Peyer's patch (tissue), 4 donors: ENCODE measurements around the gene RBM39. TPM values are rescaled to one million over a fixed set of nuclear protein-coding genes. Genes with fewer than 3 reads are reported as not detected.

Experiments used
- DNase-seq, 3 donors: peaks; one replicate each; pipeline ENCODE4 v3.0.0-alpha.2; 2017 to 2019
- H3K27ac ChIP-seq, 4 donors: fragments of 200-600 bp; sonication (generic); one replicate each; pipeline ENCODE4 v1.5.1; 2016 to 2019
- H3K27me3 ChIP-seq, 2 donors: fragments of 200-600 bp; sonication (generic); one replicate each; pipeline ENCODE4 v1.5.1; 2019
- H3K36me3 ChIP-seq, 3 donors: fragments of 200-600 bp; sonication (generic); one replicate each; pipeline ENCODE4 v1.5.1; 2016 to 2019
- H3K4me1 ChIP-seq, 4 donors: fragments of 200-600 bp; sonication (generic); one replicate each; pipeline ENCODE4 v1.5.1; 2016 to 2019
- H3K4me3 ChIP-seq, 4 donors: fragments of 200-600 bp; sonication (generic); 1 replicate in 3 of 4; 2 replicates in 1 of 4; pipeline ENCODE4 v1.5.1; 2016 to 2019; ENCODE audit warnings: mild to moderate bottlenecking in 1 of 4
- H3K9me3 ChIP-seq, 4 donors: fragments of 200-600 bp; sonication (generic); one replicate each; pipeline ENCODE4 v1.5.1; 2016 to 2019; ENCODE audit warnings: mild to moderate bottlenecking in 1 of 4
- CTCF ChIP-seq, 6 experiments: fragments of 450-650 bp in 4 of 6; fragments of 200-600 bp in 2 of 6; sonication (generic) in 1 of 6; IDR thresholded peaks; one replicate each; pipeline ENCODE4 v1.5.1; 2017 to 2019; ENCODE audit warnings: antibody characterized with exemption in 6 of 6, mild to moderate bottlenecking in 3 of 6, moderate library complexity in 1 of 6
- POLR2A ChIP-seq, 2 donors: fragments of 450-650 bp; IDR thresholded peaks; one replicate each; pipeline ENCODE4 v1.5.1; 2017; ENCODE audit warnings: antibody characterized with exemption in 2 of 2, mild to moderate bottlenecking in 2 of 2, moderate library complexity in 2 of 2
- total RNA-seq, 4 donors: library from RNA; depleted of rRNA; stranded (reverse); fragments of >200 nt; gene quantifications; one replicate each; pipeline ENCODE4 v1.1.0, GENCODE V29; 2016

RBM39 gene
- total RNA-seq, 4 donors from 2014 or later: 347 to 1,133 (median 466) TPM

DNA sequence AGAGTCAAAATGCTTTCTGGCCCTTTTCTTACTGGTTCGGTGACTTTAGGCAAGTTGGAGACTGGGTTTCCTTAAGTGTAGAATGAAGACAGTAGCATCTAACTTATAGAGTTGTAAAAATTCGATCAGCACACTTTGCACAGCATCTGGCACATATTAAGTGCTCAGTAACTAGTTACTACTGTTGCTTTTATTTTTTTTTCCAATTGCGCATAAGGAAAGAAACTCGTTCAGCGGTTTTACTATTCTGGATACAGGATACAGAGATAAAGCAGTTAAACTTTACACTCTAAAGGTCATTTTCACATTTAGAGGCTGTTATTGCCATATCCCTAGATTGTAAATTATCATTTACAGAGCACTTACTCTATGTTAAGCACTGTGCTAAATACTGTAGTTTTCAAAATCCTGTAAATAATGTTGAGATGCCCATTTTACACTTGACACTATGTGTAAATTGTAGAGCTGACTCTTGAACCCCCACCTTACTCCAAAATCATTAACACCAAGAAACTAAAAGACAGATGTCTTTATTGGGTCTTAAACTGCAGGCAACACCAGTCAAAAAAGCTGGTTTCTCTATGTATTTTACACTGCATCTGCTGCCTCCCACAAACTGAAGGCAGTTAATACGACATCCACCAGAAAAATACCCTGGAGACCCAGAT lies 42.0 kb downstream of the RBM39 start:
- Histone ChIP-seq H3K27ac (peak overlapping the region; percentile 84 to 91 (median 89)), H3K27me3 (no peaks in the 10 kb centered on the region), H3K4me3 (peak overlapping the region; percentile 77 to 95 (median 80)), H3K36me3 (peaks cover 0 to 54% (median 2%) of the 10 kb centered on the region in 3 donors), H3K4me1 (peaks cover 0 to 17% (median 2%) of the 10 kb centered on the region in 4 donors), H3K9me3 (no peaks in the 10 kb centered on the region)
- no peak for TF ChIP-seq CTCF (IDR thresholded peaks at IDR 0.05)
- no peak for TF ChIP-seq POLR2A (IDR thresholded peaks at IDR 0.05)
- no peak for DNase-seq

DNA sequence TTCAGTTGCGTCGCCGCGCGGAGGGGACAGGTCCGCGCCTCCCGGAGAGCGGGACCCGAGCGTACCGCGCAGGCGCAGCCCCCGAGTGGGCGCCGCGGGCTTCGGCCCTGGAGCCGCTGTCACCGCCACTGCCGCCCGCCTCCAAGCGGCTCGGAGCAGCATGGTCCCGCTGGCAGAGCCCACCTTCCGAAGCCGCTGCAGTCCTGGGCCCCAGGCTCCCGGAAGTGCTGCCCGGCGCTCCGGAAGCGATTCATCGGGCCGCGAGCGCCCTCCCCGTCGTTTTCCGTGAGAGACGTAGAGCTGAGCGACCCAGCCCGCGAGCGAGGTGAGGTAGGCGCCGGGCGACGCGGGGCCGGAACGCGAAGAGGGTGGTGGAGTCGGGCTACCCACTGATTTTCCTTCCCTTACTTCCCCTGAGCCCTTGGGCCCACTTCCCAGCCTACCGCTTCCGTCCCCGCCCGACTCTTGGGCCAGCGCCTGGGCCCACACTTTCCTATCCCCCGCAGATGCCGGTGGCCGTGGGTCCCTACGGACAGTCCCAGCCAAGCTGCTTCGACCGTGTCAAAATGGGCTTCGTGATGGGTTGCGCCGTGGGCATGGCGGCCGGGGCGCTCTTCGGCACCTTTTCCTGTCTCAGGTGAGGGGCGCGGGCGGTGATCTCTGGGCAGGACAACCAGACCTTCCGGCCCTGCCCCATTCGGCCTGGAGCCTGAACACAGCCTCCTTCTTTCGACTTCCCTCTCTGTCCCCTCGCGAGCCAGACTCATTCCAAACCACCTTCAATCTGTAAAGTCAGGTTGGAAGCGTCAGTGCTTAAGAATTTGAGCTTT lies 42.7 kb downstream of the RBM39 start, which contains the start of the genes NFS1 and ROMO1:
Gene NFS1 (minus strand): TSS at position 226 of the 830 bp plus-strand sequence. CDS start 64 bp downstream, at position 162.
Gene ROMO1 (plus strand): TSS at position 279 of the 830 bp plus-strand sequence. CDS start 228 bp downstream, at position 507.
- Histone ChIP-seq H3K27me3 (no peaks in the 10 kb centered on the region), H3K9me3 (no peaks in the 10 kb centered on the region), H3K4me3 (peak within 1 kb of the TSS; percentile 77 to 95 (median 80)), H3K4me1 (peaks cover 0 to 17% (median 2%) of the 10 kb centered on the region in 4 donors), H3K36me3 (peaks cover 0 to 52% (median 0%) of the 10 kb centered on the region in 3 donors), H3K27ac (peak within 1 kb of the TSS; percentile 84 to 91 (median 89))
- DNase-seq: peak; percentile 82 to 94 (median 88)
- peak; percentile 41 to 55 for TF ChIP-seq POLR2A (IDR thresholded peaks at IDR 0.05)
- TF ChIP-seq CTCF (IDR thresholded peaks at IDR 0.05): peak in 3 of 6 experiments; percentile 11 to 31 (median 16)

- H3K27me3 ChIP-seq: no peaks in the 10 kb centered on the region
- DNase-seq: no peak
- no peaks in the 10 kb centered on the region for H3K9me3 ChIP-seq
- H3K4me1 ChIP-seq: peaks cover 0 to 17% (median 2%) of the 10 kb centered on the region in 4 donors
- peak overlapping the region; percentile 77 to 95 (median 80) for H3K4me3 ChIP-seq
- H3K36me3 ChIP-seq: peaks cover 0 to 52% (median 0%) of the 10 kb centered on the region in 3 donors
- TF ChIP-seq POLR2A (IDR thresholded peaks at IDR 0.05): no peak
- H3K27ac ChIP-seq: peak overlapping the region; percentile 84 to 91 (median 89)
Measured at GRCh38 chr20:35698298-35699126, 43.5 kb downstream of the RBM39 start.

GRCh38 chr20:35697696-35698297 lies 44.3 kb downstream of the RBM39 start:
- Histone ChIP-seq H3K4me3 (peak overlapping the region in 3 of 4 donors; percentile 77 to 95 (median 80)), H3K36me3 (peaks cover 0 to 52% (median 0%) of the 10 kb centered on the region in 3 donors), H3K4me1 (peaks cover 0 to 17% (median 2%) of the 10 kb centered on the region in 4 donors), H3K27me3 (no peaks in the 10 kb centered on the region), H3K27ac (no peak overlapping the region), H3K9me3 (no peaks in the 10 kb centered on the region)
- no peak for DNase-seq
- TF ChIP-seq CTCF (IDR thresholded peaks at IDR 0.05): no peak

GRCh38 chr20:35695978-35696377 lies 46.1 kb downstream of the RBM39 start:
- no peak for DNase-seq
- no peak for TF ChIP-seq CTCF (IDR thresholded peaks at IDR 0.05)
- no peak for TF ChIP-seq POLR2A (IDR thresholded peaks at IDR 0.05)

More at GRCh38 chr20:35695978-35696377, 46.1 kb downstream of the RBM39 start:
- no peak overlapping the region for H3K27ac ChIP-seq
- peaks cover 0 to 42% (median 0%) of the 10 kb centered on the region in 3 donors for H3K36me3 ChIP-seq
- H3K4me3 ChIP-seq: no peak overlapping the region
- no peaks in the 10 kb centered on the region for H3K27me3 ChIP-seq
- H3K9me3 ChIP-seq: no peaks in the 10 kb centered on the region
- H3K4me1 ChIP-seq: peaks cover 0 to 17% (median 2%) of the 10 kb centered on the region in 4 donors
